Chondrocyte (in vitro differentiated cells): ENCODE data around the gene MUS81. TPM values are rescaled to one million over a fixed set of nuclear protein-coding genes. Genes with fewer than 3 reads are reported as not detected.

Experiments
- DNase-seq: peaks from one replicate; pipeline ENCODE4 v3.0.0; 2021; ENCODE audit warnings: mixed read lengths, low spot score
- H3K27ac Mint-ChIP-seq: one replicate; pipeline ENCODE4 v1.8.0; 2021; ENCODE audit warnings: mild to moderate bottlenecking, moderate library complexity, mixed read lengths; ENCODE audit not compliant: unreplicated experiment
- H3K27me3 Mint-ChIP-seq: 2 replicates; pipeline ENCODE4 v1.8.0; 2021; ENCODE audit warnings: low read depth, mixed read lengths
- H3K36me3 Mint-ChIP-seq: 2 replicates; pipeline ENCODE4 v1.8.0; 2021; ENCODE audit warnings: low read depth, mixed read lengths
- H3K4me1 Mint-ChIP-seq: 2 replicates; pipeline ENCODE4 v1.8.0; 2021; ENCODE audit warnings: low read depth, mild to moderate bottlenecking, mixed read lengths
- H3K4me3 Mint-ChIP-seq: one replicate; pipeline ENCODE4 v1.8.0; 2021; ENCODE audit warnings: mild to moderate bottlenecking, moderate library complexity, mixed read lengths; ENCODE audit not compliant: unreplicated experiment
- H3K9me3 Mint-ChIP-seq: 2 replicates; pipeline ENCODE4 v1.8.0; 2021; ENCODE audit warnings: low read depth, mixed read lengths
- total RNA-seq: library from RNA; stranded (reverse); gene quantifications from 3 replicates; pipeline ENCODE4 v1.2.1, GENCODE V29; 2021
- TF ChIP-seq, protein P1 (sequence below): fragments of 200-600 bp; sonication (generic); IDR thresholded peaks from 2 replicates; pipeline ENCODE4 v1.5.0; 2021; ENCODE audit warnings: antibody characterized with exemption, mild to moderate bottlenecking, moderate library complexity

The MUS81 gene
- total RNA-seq, 1 donor from 2014 or later, result 68.4 TPM

DNA sequence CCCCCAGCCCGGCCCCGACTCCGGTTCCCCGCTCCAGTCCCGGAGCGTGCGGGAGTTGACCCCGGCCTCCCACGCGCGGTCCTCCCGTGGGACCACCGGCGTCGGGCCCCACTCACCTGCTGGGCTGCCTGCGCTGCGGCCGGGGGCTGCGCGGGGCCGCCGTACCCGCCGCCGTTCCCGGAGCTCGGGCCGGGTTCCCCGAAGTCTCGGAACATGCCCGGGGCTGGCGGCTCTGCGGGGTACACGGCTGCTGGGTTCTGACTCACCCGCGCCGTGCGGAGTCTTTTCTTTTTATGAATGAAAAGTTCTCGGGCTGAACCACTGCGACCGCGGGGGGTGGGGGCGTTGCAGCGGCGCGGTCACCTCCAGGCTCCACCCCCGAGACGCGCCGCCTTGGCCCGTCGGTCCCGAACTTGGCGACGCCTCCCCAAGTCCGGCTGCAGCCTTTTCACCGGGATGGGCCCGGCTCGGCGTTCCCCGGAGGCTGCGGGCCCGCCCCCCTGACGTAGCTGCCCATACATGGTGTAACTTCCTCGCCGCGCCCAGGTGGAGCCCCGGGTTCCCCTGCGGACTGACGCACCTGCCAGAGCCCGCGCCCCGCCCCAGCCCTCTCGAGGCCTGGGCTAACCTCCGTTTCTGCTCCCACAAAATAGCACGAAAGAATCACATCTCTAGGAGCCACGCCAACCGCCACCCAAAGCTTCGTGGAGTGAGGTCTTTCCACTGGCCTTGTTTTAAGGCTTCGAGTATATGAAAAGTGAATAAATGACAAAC lies 40.1 kb downstream of the MUS81 start, which contains the start of gene FOSL1:
Gene FOSL1, minus strand, starts transcription at position 264 of the 774 bp plus-strand sequence. Its CDS starts 49 bp downstream, at position 215.
- Mint-ChIP-seq H3K27ac (peak within 1 kb of the TSS; percentile 82), H3K36me3 (no peaks in the 10 kb centered on the region), H3K4me1 (peaks cover 47% of the 10 kb centered on the region), H3K4me3 (peak within 1 kb of the TSS; percentile 79), H3K9me3 (no peaks in the 10 kb centered on the region), H3K27me3 (no peaks in the 10 kb centered on the region)
- no peak for DNase-seq
- TF ChIP-seq, protein P1, sequence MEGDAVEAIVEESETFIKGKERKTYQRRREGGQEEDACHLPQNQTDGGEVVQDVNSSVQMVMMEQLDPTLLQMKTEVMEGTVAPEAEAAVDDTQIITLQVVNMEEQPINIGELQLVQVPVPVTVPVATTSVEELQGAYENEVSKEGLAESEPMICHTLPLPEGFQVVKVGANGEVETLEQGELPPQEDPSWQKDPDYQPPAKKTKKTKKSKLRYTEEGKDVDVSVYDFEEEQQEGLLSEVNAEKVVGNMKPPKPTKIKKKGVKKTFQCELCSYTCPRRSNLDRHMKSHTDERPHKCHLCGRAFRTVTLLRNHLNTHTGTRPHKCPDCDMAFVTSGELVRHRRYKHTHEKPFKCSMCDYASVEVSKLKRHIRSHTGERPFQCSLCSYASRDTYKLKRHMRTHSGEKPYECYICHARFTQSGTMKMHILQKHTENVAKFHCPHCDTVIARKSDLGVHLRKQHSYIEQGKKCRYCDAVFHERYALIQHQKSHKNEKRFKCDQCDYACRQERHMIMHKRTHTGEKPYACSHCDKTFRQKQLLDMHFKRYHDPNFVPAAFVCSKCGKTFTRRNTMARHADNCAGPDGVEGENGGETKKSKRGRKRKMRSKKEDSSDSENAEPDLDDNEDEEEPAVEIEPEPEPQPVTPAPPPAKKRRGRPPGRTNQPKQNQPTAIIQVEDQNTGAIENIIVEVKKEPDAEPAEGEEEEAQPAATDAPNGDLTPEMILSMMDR, result no peak

DNA sequence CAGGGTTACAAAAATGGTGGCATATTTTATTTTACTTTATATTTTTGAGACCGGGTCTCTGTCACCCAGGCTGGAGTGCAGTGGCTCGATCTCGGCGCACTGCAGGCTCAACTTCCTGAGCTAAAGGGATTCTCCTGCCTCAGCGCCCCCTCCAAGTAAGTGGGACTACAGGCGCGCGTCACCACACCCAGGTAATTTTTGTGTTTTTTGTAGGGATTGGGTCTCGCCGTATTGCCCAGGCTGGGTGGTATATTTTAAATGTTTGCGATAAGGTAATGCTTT lies 40.6 kb downstream of the MUS81 start:
- H3K27me3 Mint-ChIP-seq, result no peaks in the 10 kb centered on the region
- no peak for DNase-seq
- H3K27ac Mint-ChIP-seq, result no peak overlapping the region
- H3K9me3 Mint-ChIP-seq, result no peaks in the 10 kb centered on the region
- TF ChIP-seq, protein P1, result no peak
- no peaks in the 10 kb centered on the region for H3K36me3 Mint-ChIP-seq
- peak overlapping the region; percentile 50 for H3K4me3 Mint-ChIP-seq
- peaks cover 47% of the 10 kb centered on the region for H3K4me1 Mint-ChIP-seq

DNA sequence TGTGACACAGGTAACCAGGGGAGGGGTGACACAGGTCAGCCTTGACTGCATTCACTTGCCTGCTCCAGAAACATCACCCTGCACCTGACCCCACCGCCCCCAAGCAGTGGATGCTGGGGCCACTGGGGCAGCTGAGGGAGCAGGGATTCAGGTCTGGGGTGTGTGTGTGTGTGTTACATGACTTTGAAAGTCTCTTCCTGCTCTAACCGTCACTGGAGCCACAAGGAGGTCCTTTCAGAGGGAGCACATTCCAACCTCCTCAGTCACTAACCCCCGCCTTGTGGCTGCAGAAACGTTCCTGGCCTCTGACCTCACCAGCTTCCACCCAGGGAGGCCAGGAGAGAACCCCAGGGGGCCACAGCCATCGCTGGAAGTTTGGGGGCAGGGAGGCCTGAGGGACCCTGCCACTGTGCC lies 42.8 kb downstream of the MUS81 start:
- H3K36me3 Mint-ChIP-seq, result no peaks in the 10 kb centered on the region
- TF ChIP-seq, protein P1, result no peak
- no peaks in the 10 kb centered on the region for H3K9me3 Mint-ChIP-seq
- peak overlapping the region; percentile 90 for H3K27ac Mint-ChIP-seq
- no peaks in the 10 kb centered on the region for H3K27me3 Mint-ChIP-seq
- peaks cover 38% of the 10 kb centered on the region for H3K4me1 Mint-ChIP-seq
- DNase-seq, result no peak
- H3K4me3 Mint-ChIP-seq, result peak overlapping the region; percentile 25

DNA sequence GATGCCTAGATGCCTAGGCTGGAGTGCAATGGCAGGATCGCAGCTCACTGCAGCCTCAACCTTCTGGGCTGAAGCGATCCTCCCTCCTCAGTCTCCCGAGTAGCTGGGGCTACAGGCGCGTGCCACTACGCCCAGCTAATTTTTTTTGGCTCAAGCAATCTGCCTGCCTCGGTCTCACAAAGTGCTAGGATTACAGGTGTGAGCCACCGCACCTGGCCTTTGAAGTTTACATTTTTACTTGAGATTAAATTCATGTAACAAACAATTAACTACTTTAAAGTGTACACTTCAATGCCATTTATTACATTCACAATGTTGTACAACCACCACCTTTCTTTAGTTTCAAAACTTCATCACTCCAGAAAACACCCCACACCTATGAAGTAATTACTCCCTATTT lies 43.5 kb downstream of the MUS81 start:
- TF ChIP-seq, protein P1, result no peak
- H3K9me3 Mint-ChIP-seq, result no peaks in the 10 kb centered on the region
- H3K4me1 Mint-ChIP-seq, result peaks cover 33% of the 10 kb centered on the region
- no peaks in the 10 kb centered on the region for H3K36me3 Mint-ChIP-seq
- DNase-seq, result no peak
- no peak overlapping the region for H3K4me3 Mint-ChIP-seq
- peak overlapping the region; percentile 90 for H3K27ac Mint-ChIP-seq
- no peaks in the 10 kb centered on the region for H3K27me3 Mint-ChIP-seq

DNA sequence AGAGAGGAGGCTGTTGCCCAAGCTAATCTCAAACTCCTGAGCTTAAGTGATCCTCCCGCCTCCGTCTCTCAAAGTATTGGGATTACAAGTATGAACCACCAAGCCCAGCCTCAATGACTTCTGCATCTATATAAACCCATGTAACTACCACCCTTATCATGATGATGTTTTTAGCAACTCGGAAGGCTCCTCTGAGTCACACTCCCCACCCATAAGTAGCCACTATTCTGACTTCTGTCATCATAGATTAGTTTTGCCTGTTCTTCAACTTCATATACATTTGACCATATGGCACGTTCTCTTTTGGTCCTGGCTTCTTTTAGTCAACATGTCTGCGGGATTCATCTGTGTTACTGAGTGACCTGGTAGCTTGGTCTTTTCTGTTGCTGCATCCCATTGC lies 46.4 kb downstream of the MUS81 start:
- TF ChIP-seq, protein P1, result no peak
- H3K36me3 Mint-ChIP-seq, result no peaks in the 10 kb centered on the region
- H3K4me3 Mint-ChIP-seq, result no peak overlapping the region
- DNase-seq, result no peak
- H3K27me3 Mint-ChIP-seq, result no peaks in the 10 kb centered on the region
- peaks cover 33% of the 10 kb centered on the region for H3K4me1 Mint-ChIP-seq
- no peak overlapping the region for H3K27ac Mint-ChIP-seq
- H3K9me3 Mint-ChIP-seq, result no peaks in the 10 kb centered on the region
